IMR-90 (cell line): ENCODE data around the gene TRIM62. TPM values are rescaled to one million over a fixed set of nuclear protein-coding genes. Genes with fewer than 3 reads are reported as not detected.

Experiments used
- ATAC-seq: fragments of 200-7000 bp; cut with Tn5 transposase; 2 replicates; pipeline ENCODE4 v1.9.1; 2020; ENCODE audit warnings: low read depth, mild to moderate bottlenecking, moderate library complexity
- BruUV-seq: library from RNA; stranded (reverse); fragments of 400-500 nt; replicated peaks from 2 replicates; lab custom pipeline; 2021; lab: Mats Ljungman, UMichigan
- CTCF ChIA-PET: fragments of 300-600 bp; formaldehyde crosslinking; extraction: SDS; loops from one replicate; lab custom pipeline; 2021; ENCODE audit warnings: antibody characterized with exemption; lab: Yijun Ruan, JAX
- POLR2A ChIA-PET: fragments of 300-600 bp; sonication (Branson Sonifier 250); formaldehyde crosslinking; loops from one replicate; lab custom pipeline; 2022; ENCODE audit warnings: antibody characterized with exemption; ENCODE audit not compliant: unreplicated experiment; lab: Charles Lee
- DNase-seq: peaks from one replicate; pipeline ENCODE4 v3.0.0; 2013
- H2AFZ ChIP-seq: replicated peaks from 2 replicates; pipeline ENCODE3; 2013; ENCODE audit warnings: low read length, mild to moderate bottlenecking; ENCODE audit not compliant: poor library complexity
- H2AK5ac ChIP-seq: 2 replicates; pipeline ENCODE4 v1.6.1; 2013; ENCODE audit warnings: low read depth, low read length, inconsistent platforms
- H2AK9ac ChIP-seq: replicated peaks from 2 replicates; pipeline ENCODE3; 2013; ENCODE audit warnings: mild to moderate bottlenecking, low read depth, low read length, moderate library complexity; ENCODE audit not compliant: poor library complexity
- H2BK120ac ChIP-seq: 2 replicates; pipeline ENCODE4 v1.6.1; 2013; ENCODE audit warnings: low read depth, low read length, inconsistent platforms
- H2BK15ac ChIP-seq: 3 replicates; pipeline ENCODE4 v1.6.1; 2013; ENCODE audit warnings: low read depth, low read length, inconsistent platforms
- H2BK20ac ChIP-seq: 2 replicates; pipeline ENCODE4 v1.6.1; 2013; ENCODE audit warnings: low read depth, mild to moderate bottlenecking, inconsistent platforms, low read length, moderate library complexity
- H2BK5ac ChIP-seq: 2 replicates; pipeline ENCODE4 v1.6.1; 2013; ENCODE audit warnings: mild to moderate bottlenecking, low read depth, low read length, inconsistent platforms; ENCODE audit not compliant: poor library complexity, severe bottlenecking
- H3K14ac ChIP-seq: replicated peaks from 2 replicates; pipeline ENCODE4 v1.6.1; 2013; ENCODE audit warnings: low read depth, low read length, inconsistent platforms
- H3K18ac ChIP-seq: 2 replicates; pipeline ENCODE4 v1.6.1; 2013; ENCODE audit warnings: low read depth, low read length, control low read depth
- H3K23ac ChIP-seq: 2 replicates; pipeline ENCODE4 v1.6.1; 2013; ENCODE audit warnings: low read depth, low read length, inconsistent platforms
- H3K27ac ChIP-seq: 2 replicates; pipeline ENCODE4 v1.5.1; 2013; ENCODE audit warnings: mild to moderate bottlenecking, control low read depth, low read length; ENCODE audit not compliant: insufficient read depth
- H3K27me3 ChIP-seq: 2 replicates; pipeline ENCODE4 v1.6.1; 2013; ENCODE audit warnings: low read length; ENCODE audit not compliant: control insufficient read depth, insufficient read depth
- H3K36me3 ChIP-seq: 2 replicates; pipeline ENCODE4 v1.6.1; 2013; ENCODE audit warnings: low read length, mixed read lengths; ENCODE audit not compliant: control insufficient read depth, insufficient read depth
- H3K4ac ChIP-seq: 2 replicates; pipeline ENCODE4 v1.6.1; 2013; ENCODE audit warnings: low read depth, low read length, inconsistent platforms
- H3K4me1 ChIP-seq: 2 replicates; pipeline ENCODE4 v1.6.1; 2013; ENCODE audit warnings: low read length, mixed read lengths; ENCODE audit not compliant: control insufficient read depth, insufficient read depth
- H3K4me2 ChIP-seq: 2 replicates; pipeline ENCODE4 v1.6.1; 2013; ENCODE audit warnings: low read depth, mild to moderate bottlenecking, control low read depth, low read length, moderate library complexity
- H3K4me3 ChIP-seq: 2 replicates; pipeline ENCODE4 v1.5.1; 2013; ENCODE audit warnings: low read depth, mild to moderate bottlenecking, control low read depth, low read length, moderate library complexity; ENCODE audit not compliant: insufficient read depth
- H3K56ac ChIP-seq: 2 replicates; pipeline ENCODE4 v1.6.1; 2013; ENCODE audit warnings: low read length, inconsistent platforms; ENCODE audit not compliant: insufficient read depth; ENCODE audit errors: extremely low read depth
- H3K79me1 ChIP-seq, 2 experiments: 2 replicates each; pipeline ENCODE4 v1.6.1; 2013; ENCODE audit warnings: low read length in 2 of 2, inconsistent platforms in 1 of 2, low read depth in 1 of 2
- H3K9ac ChIP-seq: 2 replicates; pipeline ENCODE4 v1.6.1; 2013; ENCODE audit warnings: low read depth, low read length, control low read depth
- H3K9me1 ChIP-seq: 2 replicates; pipeline ENCODE4 v1.6.1; 2013; ENCODE audit warnings: low read length, inconsistent platforms; ENCODE audit not compliant: insufficient read depth
- H3K9me3 ChIP-seq: 2 replicates; pipeline ENCODE4 v1.6.1; 2013; ENCODE audit warnings: low read length; ENCODE audit not compliant: control insufficient read depth, insufficient read depth
- H4K20me1 ChIP-seq: 2 replicates; pipeline ENCODE4 v1.6.1; 2013; ENCODE audit warnings: low read length, inconsistent platforms; ENCODE audit not compliant: insufficient read depth
- H4K5ac ChIP-seq: 2 replicates; pipeline ENCODE4 v1.6.1; 2013; ENCODE audit warnings: mild to moderate bottlenecking, low read depth, low read length, control low read depth
- H4K8ac ChIP-seq, 2 experiments: 2 replicates each; pipeline ENCODE4 v1.6.1; 2013; ENCODE audit warnings: low read depth in 2 of 2, low read length in 2 of 2, control low read depth in 1 of 2, inconsistent platforms in 1 of 2
- H4K91ac ChIP-seq: 2 replicates; pipeline ENCODE4 v1.6.1; 2013; ENCODE audit warnings: low read depth, low read length, inconsistent platforms; ENCODE audit not compliant: insufficient read depth
- BHLHE40 ChIP-seq: fragments of 150-350 bp; IDR thresholded peaks from 2 replicates; pipeline ENCODE4 v1.6.1; 2016; ENCODE audit warnings: mild to moderate bottlenecking, low read depth, low read length
- CEBPB ChIP-seq: IDR thresholded peaks from 2 replicates; pipeline ENCODE4 v1.6.1; 2012; ENCODE audit warnings: low read depth, low read length, improper control_type of control experiment
- CHD1 ChIP-seq: IDR thresholded peaks from 2 replicates; pipeline ENCODE4 v1.6.1; 2012; ENCODE audit warnings: low read depth, low read length, improper control_type of control experiment
- FOS ChIP-seq: fragments of 150-350 bp; IDR thresholded peaks from 2 replicates; pipeline ENCODE4 v1.6.1; 2016; ENCODE audit warnings: low read depth, low read length
- MAFK ChIP-seq: IDR thresholded peaks from 2 replicates; pipeline ENCODE4 v1.6.1; 2012; ENCODE audit warnings: low read depth, low read length, improper control_type of control experiment
- MAZ ChIP-seq: IDR thresholded peaks from 2 replicates; pipeline ENCODE4 v1.6.1; 2012; ENCODE audit warnings: low read depth, mild to moderate bottlenecking, low read length, improper control_type of control experiment, moderate library complexity, borderline replicate concordance
- MXI1 ChIP-seq: IDR thresholded peaks from 2 replicates; pipeline ENCODE4 v1.6.1; 2012; ENCODE audit warnings: low read depth, mild to moderate bottlenecking, low read length, moderate library complexity, borderline replicate concordance
- NFE2L2 ChIP-seq: fragments of 150-350 bp; IDR thresholded peaks from 2 replicates; pipeline ENCODE4 v1.6.1; 2016; ENCODE audit warnings: low read depth, mild to moderate bottlenecking, low read length
- POLR2A ChIP-seq: IDR thresholded peaks from 2 replicates; pipeline ENCODE4 v1.6.1; 2012; ENCODE audit warnings: mild to moderate bottlenecking, low read depth, low read length
- RAD21 ChIP-seq: IDR thresholded peaks from 2 replicates; pipeline ENCODE4 v1.6.1; 2012; ENCODE audit warnings: low read length, improper control_type of control experiment
- RCOR1 ChIP-seq: IDR thresholded peaks from 2 replicates; pipeline ENCODE4 v1.6.1; 2012; ENCODE audit warnings: mild to moderate bottlenecking, low read length, improper control_type of control experiment; ENCODE audit not compliant: insufficient replicate concordance
- RFX5 ChIP-seq: IDR thresholded peaks from 2 replicates; pipeline ENCODE4 v1.8.0; 2012; ENCODE audit warnings: low read depth, mild to moderate bottlenecking, low read length, moderate library complexity
- SMC3 ChIP-seq: fragments of 150-350 bp; IDR thresholded peaks from 2 replicates; pipeline ENCODE4 v1.6.1; 2016; ENCODE audit warnings: low read depth, mild to moderate bottlenecking, antibody characterized with exemption, low read length, moderate library complexity
- USF2 ChIP-seq: fragments of 150-350 bp; IDR thresholded peaks from 2 replicates; pipeline ENCODE4 v1.6.1; 2017; ENCODE audit warnings: mild to moderate bottlenecking, antibody characterized with exemption, low read length, low read depth
- WGBS, 2 experiments: methylation state at CpG; one replicate each; pipeline versions ENCODE4 v1.1.5 to v1.1.7; 2013; ENCODE audit warnings: missing lambda C conversion rate in 2 of 2; ENCODE audit not compliant: insufficient read length in 1 of 2; ENCODE audit errors: extremely low coverage in 2 of 2; 5-methylcytosine and 5-hydroxymethylcytosine counted together
- dilution Hi-C: fragments of 300-500 bp; cut with HindIII; formaldehyde crosslinking; loops from one replicate; pipeline ENCODE4 v1.14.3; 2018; ENCODE audit warnings: low sequenced_read_pairs; ENCODE audit not compliant: unreplicated experiment
- in situ Hi-C: fragments of 300-500 bp; cut with MboI; formaldehyde crosslinking; loops from 3 replicates; pipeline ENCODE4 v1.14.3; 2019; ENCODE audit warnings: low sequenced_read_pairs, inconsistent platforms, mixed read lengths
- intact Hi-C: fragments of 100-400 bp; cut with micrococcal nuclease; formaldehyde crosslinking; loops from 2 replicates; pipeline ENCODE4 v1.10.0; 2022
- polyA plus RNA-seq, 3 experiments: library from polyadenylated mRNA; depleted of rRNA; stranded (reverse); fragments of >200 nt; gene quantifications; 2 replicates each; pipeline ENCODE4 v1.2.3, GENCODE V29; 2012; ENCODE audit warnings: low replicate concordance in 1 of 3
- total RNA-seq: library from RNA; depleted of rRNA; stranded (reverse); fragments of >200 nt; gene quantifications from 2 replicates; pipeline ENCODE4 v1.2.3, GENCODE V29; 2012
- TF ChIP-seq, protein P1 (sequence below): conservative IDR thresholded peaks from 2 replicates; pipeline ENCODE4 v1.5.1; 2012; ENCODE audit warnings: mild to moderate bottlenecking, low read depth, low read length, improper control_type of control experiment
- TF ChIP-seq, protein P2 (sequence below): fragments of 150-350 bp; IDR thresholded peaks from 2 replicates; pipeline ENCODE4 v1.6.1; 2016; ENCODE audit warnings: low read depth, mild to moderate bottlenecking, low read length, moderate library complexity, borderline replicate concordance

Gene TRIM62
- total and polyA plus RNA-seq, 2 of the 4 experiments (the other 2 are of a cell fraction), result 3.0 to 11.1 TPM

- peak overlapping the region; percentile 47 for H2AK9ac ChIP-seq
- ATAC-seq, result no peak
- H3K4me3 ChIP-seq, result no peak overlapping the region
- whole genome bisulfite sequencing, 2 experiments, result 84% methylated on average over 9 of the region's 10 CpGs; no CpG with 5 or more reads in 1 of the 2 experiments
- H3K79me1 ChIP-seq, result no peaks in the 10 kb centered on the region
- no TSS peak for BruUV-seq
- no peak overlapping the region for H2BK15ac ChIP-seq
- H3K36me3 ChIP-seq, result no peaks in the 10 kb centered on the region
- H2BK120ac ChIP-seq, result no peak overlapping the region
- no peak overlapping the region for H3K9ac ChIP-seq
- no peak overlapping the region for H3K18ac ChIP-seq
- H2BK20ac ChIP-seq, result no peak overlapping the region
- H2BK5ac ChIP-seq, result no peak overlapping the region
- intact Hi-C loops (no loop called here), in situ Hi-C loops (loop anchor here (10.0 kb wide), 1 partner anchor 331 kb away; no protein-coding TSS in a partner anchor), dilution Hi-C loops (no loop called here)
- H3K27ac ChIP-seq, result no peak overlapping the region
- no peak overlapping the region for H2AFZ ChIP-seq
- H3K23ac ChIP-seq, result no peak overlapping the region
- no peak overlapping the region for H3K14ac ChIP-seq
- no peaks in the 10 kb centered on the region for H3K9me3 ChIP-seq
- no peak overlapping the region for H3K4ac ChIP-seq
- no peak for TF ChIP-seq RAD21
- TF ChIP-seq SMC3, result no peak
- no peak for TF ChIP-seq BHLHE40
- TF ChIP-seq CEBPB, result no peak
- no peak for TF ChIP-seq MAFK
- TF ChIP-seq NFE2L2, result no peak
- no peak for TF ChIP-seq POLR2A
- TF ChIP-seq, protein P1, sequence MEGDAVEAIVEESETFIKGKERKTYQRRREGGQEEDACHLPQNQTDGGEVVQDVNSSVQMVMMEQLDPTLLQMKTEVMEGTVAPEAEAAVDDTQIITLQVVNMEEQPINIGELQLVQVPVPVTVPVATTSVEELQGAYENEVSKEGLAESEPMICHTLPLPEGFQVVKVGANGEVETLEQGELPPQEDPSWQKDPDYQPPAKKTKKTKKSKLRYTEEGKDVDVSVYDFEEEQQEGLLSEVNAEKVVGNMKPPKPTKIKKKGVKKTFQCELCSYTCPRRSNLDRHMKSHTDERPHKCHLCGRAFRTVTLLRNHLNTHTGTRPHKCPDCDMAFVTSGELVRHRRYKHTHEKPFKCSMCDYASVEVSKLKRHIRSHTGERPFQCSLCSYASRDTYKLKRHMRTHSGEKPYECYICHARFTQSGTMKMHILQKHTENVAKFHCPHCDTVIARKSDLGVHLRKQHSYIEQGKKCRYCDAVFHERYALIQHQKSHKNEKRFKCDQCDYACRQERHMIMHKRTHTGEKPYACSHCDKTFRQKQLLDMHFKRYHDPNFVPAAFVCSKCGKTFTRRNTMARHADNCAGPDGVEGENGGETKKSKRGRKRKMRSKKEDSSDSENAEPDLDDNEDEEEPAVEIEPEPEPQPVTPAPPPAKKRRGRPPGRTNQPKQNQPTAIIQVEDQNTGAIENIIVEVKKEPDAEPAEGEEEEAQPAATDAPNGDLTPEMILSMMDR, result no peak
- TF ChIP-seq, protein P2, sequence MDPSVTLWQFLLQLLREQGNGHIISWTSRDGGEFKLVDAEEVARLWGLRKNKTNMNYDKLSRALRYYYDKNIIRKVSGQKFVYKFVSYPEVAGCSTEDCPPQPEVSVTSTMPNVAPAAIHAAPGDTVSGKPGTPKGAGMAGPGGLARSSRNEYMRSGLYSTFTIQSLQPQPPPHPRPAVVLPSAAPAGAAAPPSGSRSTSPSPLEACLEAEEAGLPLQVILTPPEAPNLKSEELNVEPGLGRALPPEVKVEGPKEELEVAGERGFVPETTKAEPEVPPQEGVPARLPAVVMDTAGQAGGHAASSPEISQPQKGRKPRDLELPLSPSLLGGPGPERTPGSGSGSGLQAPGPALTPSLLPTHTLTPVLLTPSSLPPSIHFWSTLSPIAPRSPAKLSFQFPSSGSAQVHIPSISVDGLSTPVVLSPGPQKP, result no peak
- no peak for TF ChIP-seq FOS
- no peak for TF ChIP-seq MXI1
- no peak for TF ChIP-seq RCOR1
- no peak for TF ChIP-seq MAZ
- no peak for TF ChIP-seq USF2
- TF ChIP-seq CHD1, result no peak
- TF ChIP-seq RFX5, result no peak
- no peak overlapping the region for H3K56ac ChIP-seq
- H4K91ac ChIP-seq, result peak overlapping the region; percentile 18
- no peak for DNase-seq
- H3K4me1 ChIP-seq, result peaks cover 2% of the 10 kb centered on the region; the same call in 1 of the 2 replicates
- H3K9me1 ChIP-seq, result peaks cover 8% of the 10 kb centered on the region
- ChIA-PET CTCF (no interaction called here), POLR2A (no interaction called here)
- no peaks in the 10 kb centered on the region for H3K27me3 ChIP-seq
- no peak overlapping the region for H4K5ac ChIP-seq
- peak overlapping the region; percentile 23; the same call in 1 of the 2 replicates for H2AK5ac ChIP-seq
- no peaks in the 10 kb centered on the region for H4K20me1 ChIP-seq
- H4K8ac ChIP-seq, result no peak overlapping the region
- no peak overlapping the region for H3K4me2 ChIP-seq
Observed at GRCh38 chr1:33133478-33134105, 48.3 kb downstream of the TRIM62 start.
